ENCODE results near the gene CD99L2.
"Not testable (repeated sequence)": the region's sequence is repeated elsewhere in the genome, so short reads cannot be mapped to it uniquely, and the experiment has no call there.

Gene CD99L2

GRCh38 chrX:150896632-150897031 lies 1.8 kb downstream of the CD99L2 start:
- no peak for DNase-seq (ENCODE audit: low read depth)

- no peak for DNase-seq (ENCODE audit: low read depth)
Measured at GRCh38 chrX:150893936-150894335, 4.5 kb downstream of the CD99L2 start.

GRCh38 chrX:150889131-150889530 lies 9.3 kb downstream of the CD99L2 start:
- DNase-seq (ENCODE audit: low read depth): no peak

- no peak for DNase-seq (ENCODE audit: low read depth)
Measured at GRCh38 chrX:150887906-150888465, 10.5 kb downstream of the CD99L2 start.

- DNase-seq (ENCODE audit: low read depth): not testable (repeated sequence)
Measured at GRCh38 chrX:150887268-150887667, 11.2 kb downstream of the CD99L2 start.

- no peak for DNase-seq (ENCODE audit: low read depth)
Measured at GRCh38 chrX:150886381-150886780, 12.1 kb downstream of the CD99L2 start.

- no peak for DNase-seq (ENCODE audit: low read depth)
Measured at GRCh38 chrX:150880808-150881165, 17.7 kb downstream of the CD99L2 start.

GRCh38 chrX:150879855-150880807 lies 18.3 kb downstream of the CD99L2 start:
- DNase-seq (ENCODE audit: low read depth): no peak

- not testable (repeated sequence) for DNase-seq (ENCODE audit: low read depth)
Measured at GRCh38 chrX:150875621-150876020, 22.8 kb downstream of the CD99L2 start.

- DNase-seq (ENCODE audit: low read depth): no peak
Measured at GRCh38 chrX:150874448-150874847, 24.0 kb downstream of the CD99L2 start.

GRCh38 chrX:150873616-150874015 lies 24.9 kb downstream of the CD99L2 start:
- DNase-seq (ENCODE audit: low read depth): no peak

- DNase-seq (ENCODE audit: low read depth): no peak
Measured at GRCh38 chrX:150872773-150873336, 25.6 kb downstream of the CD99L2 start.

- DNase-seq (ENCODE audit: low read depth): no peak
Measured at GRCh38 chrX:150871341-150871811, 27.1 kb downstream of the CD99L2 start.

GRCh38 chrX:150870487-150871340 lies 27.8 kb downstream of the CD99L2 start:
- no peak for DNase-seq (ENCODE audit: low read depth)

- no peak for DNase-seq (ENCODE audit: low read depth)
Measured at GRCh38 chrX:150870029-150870428, 28.4 kb downstream of the CD99L2 start.

- DNase-seq (ENCODE audit: low read depth): no peak
Measured at GRCh38 chrX:150869450-150869849, 29.0 kb downstream of the CD99L2 start.

GRCh38 chrX:150868625-150869024 lies 29.8 kb downstream of the CD99L2 start:
- no peak for DNase-seq (ENCODE audit: low read depth)

GRCh38 chrX:150864127-150864526 lies 34.3 kb downstream of the CD99L2 start:
- DNase-seq (ENCODE audit: low read depth): no peak

- no peak for DNase-seq (ENCODE audit: low read depth)
Measured at GRCh38 chrX:150863191-150863590, 35.3 kb downstream of the CD99L2 start.

- DNase-seq (ENCODE audit: low read depth): no peak
Measured at GRCh38 chrX:150857453-150857852, 41.0 kb downstream of the CD99L2 start.

GRCh38 chrX:150856785-150857184 lies 41.7 kb downstream of the CD99L2 start:
- DNase-seq (ENCODE audit: low read depth): no peak

GRCh38 chrX:150856101-150856500 lies 42.4 kb downstream of the CD99L2 start:
- no peak for DNase-seq (ENCODE audit: low read depth)
